OCI-LY7 (cell line): Measurements from ENCODE around the gene MYCN.

Source experiments
- EZH2phosphoT487 ChIP-seq: fragments of 200-600 bp; sonication (generic); IDR thresholded peaks from 2 replicates; pipeline ENCODE4 v1.6.1; 2018; ENCODE audit warnings: low read depth, borderline replicate concordance, mild to moderate bottlenecking, mixed run types, antibody characterized with exemption, low read length, moderate library complexity, mixed read lengths
- TF ChIP-seq, protein P1 (sequence below): fragments of 200-600 bp; sonication (generic); conservative IDR thresholded peaks from 2 replicates; pipeline ENCODE4 v1.5.1; 2014; ENCODE audit warnings: mild to moderate bottlenecking, antibody characterized with exemption, low read length, moderate library complexity, mixed read lengths

GRCh38 chr2:15930589-15931318, 9.6 kb upstream of the MYCN start:
- TF ChIP-seq, protein P1, sequence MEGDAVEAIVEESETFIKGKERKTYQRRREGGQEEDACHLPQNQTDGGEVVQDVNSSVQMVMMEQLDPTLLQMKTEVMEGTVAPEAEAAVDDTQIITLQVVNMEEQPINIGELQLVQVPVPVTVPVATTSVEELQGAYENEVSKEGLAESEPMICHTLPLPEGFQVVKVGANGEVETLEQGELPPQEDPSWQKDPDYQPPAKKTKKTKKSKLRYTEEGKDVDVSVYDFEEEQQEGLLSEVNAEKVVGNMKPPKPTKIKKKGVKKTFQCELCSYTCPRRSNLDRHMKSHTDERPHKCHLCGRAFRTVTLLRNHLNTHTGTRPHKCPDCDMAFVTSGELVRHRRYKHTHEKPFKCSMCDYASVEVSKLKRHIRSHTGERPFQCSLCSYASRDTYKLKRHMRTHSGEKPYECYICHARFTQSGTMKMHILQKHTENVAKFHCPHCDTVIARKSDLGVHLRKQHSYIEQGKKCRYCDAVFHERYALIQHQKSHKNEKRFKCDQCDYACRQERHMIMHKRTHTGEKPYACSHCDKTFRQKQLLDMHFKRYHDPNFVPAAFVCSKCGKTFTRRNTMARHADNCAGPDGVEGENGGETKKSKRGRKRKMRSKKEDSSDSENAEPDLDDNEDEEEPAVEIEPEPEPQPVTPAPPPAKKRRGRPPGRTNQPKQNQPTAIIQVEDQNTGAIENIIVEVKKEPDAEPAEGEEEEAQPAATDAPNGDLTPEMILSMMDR: no peak
- TF ChIP-seq EZH2phosphoT487: no peak
